DOHH2 (cell line): ENCODE results near the gene APC.
"Not testable (repeated sequence)": the region's sequence is repeated elsewhere in the genome, so short reads cannot be mapped to it uniquely, and the experiment has no call there.

ENCODE experiments used
- H3F3A ChIP-seq: fragments of 200-600 bp; sonication (generic), shearing (Covaris generic); 2 replicates; pipeline ENCODE4 v1.6.0; 2016; ENCODE audit warnings: antibody characterized with exemption, mild to moderate bottlenecking; ENCODE audit not compliant: control insufficient read depth, insufficient read depth
- H3K27ac ChIP-seq: fragments of 200-600 bp; sonication (generic); 2 replicates; pipeline ENCODE4 v1.5.1; 2014; ENCODE audit warnings: low read depth, mild to moderate bottlenecking, low read length, moderate library complexity
- H3K27me3 ChIP-seq: fragments of 200-600 bp; sonication (generic); 2 replicates; pipeline ENCODE4 v1.6.1; 2014; ENCODE audit warnings: mild to moderate bottlenecking, low read length, mixed read lengths; ENCODE audit not compliant: control insufficient read depth
- H3K36me3 ChIP-seq: fragments of 200-600 bp; sonication (generic); 2 replicates; pipeline ENCODE4 v1.6.1; 2014; ENCODE audit warnings: mild to moderate bottlenecking, low read length, moderate library complexity, mixed read lengths; ENCODE audit not compliant: control insufficient read depth
- H3K4me1 ChIP-seq: fragments of 200-600 bp; sonication (generic); 2 replicates; pipeline ENCODE4 v1.6.1; 2014; ENCODE audit warnings: mild to moderate bottlenecking, low read length, mixed read lengths; ENCODE audit not compliant: control insufficient read depth
- H3K4me2 ChIP-seq: fragments of 200-600 bp; sonication (generic); 2 replicates; pipeline ENCODE4 v1.6.0; 2014; ENCODE audit warnings: mild to moderate bottlenecking, low read length, moderate library complexity
- H3K4me3 ChIP-seq: fragments of 200-600 bp; sonication (generic); 2 replicates; pipeline ENCODE4 v1.5.1; 2014; ENCODE audit warnings: mild to moderate bottlenecking, low read length, mixed read lengths
- H3K79me2 ChIP-seq: fragments of 200-600 bp; sonication (generic); 2 replicates; pipeline ENCODE4 v1.6.1; 2014; ENCODE audit warnings: mild to moderate bottlenecking, low read length, mixed read lengths; ENCODE audit not compliant: control insufficient read depth
- H3K9me2 ChIP-seq: fragments of 200-600 bp; sonication (generic); replicated peaks from 2 replicates; pipeline ENCODE4 v1.6.1; 2014; ENCODE audit warnings: mild to moderate bottlenecking, low read length, mixed read lengths; ENCODE audit not compliant: control insufficient read depth
- H3K9me3 ChIP-seq: fragments of 200-600 bp; sonication (generic); 2 replicates; pipeline ENCODE4 v1.6.1; 2014; ENCODE audit warnings: antibody characterized with exemption, low read length, mixed read lengths; ENCODE audit not compliant: control insufficient read depth, insufficient read depth
- H4K20me1 ChIP-seq: fragments of 200-600 bp; sonication (generic); 2 replicates; pipeline ENCODE4 v1.6.0; 2014; ENCODE audit warnings: low read depth, mild to moderate bottlenecking, antibody characterized with exemption, low read length, moderate library complexity; ENCODE audit not compliant: control insufficient read depth, insufficient read depth
- EZH2phosphoT487 ChIP-seq: fragments of 200-600 bp; sonication (generic); IDR thresholded peaks from 2 replicates; pipeline ENCODE4 v1.6.1; 2017; ENCODE audit warnings: borderline replicate concordance, mild to moderate bottlenecking, antibody characterized with exemption, low read length, moderate library complexity, mixed read lengths
- TF ChIP-seq, protein P1 (sequence below): fragments of 200-600 bp; sonication (generic); IDR thresholded peaks from one replicate; pipeline ENCODE4 v1.5.1; 2014; ENCODE audit warnings: antibody characterized with exemption, mild to moderate bottlenecking, low read depth, low read length; ENCODE audit not compliant: poor library complexity, severe bottlenecking

The APC gene

DNA sequence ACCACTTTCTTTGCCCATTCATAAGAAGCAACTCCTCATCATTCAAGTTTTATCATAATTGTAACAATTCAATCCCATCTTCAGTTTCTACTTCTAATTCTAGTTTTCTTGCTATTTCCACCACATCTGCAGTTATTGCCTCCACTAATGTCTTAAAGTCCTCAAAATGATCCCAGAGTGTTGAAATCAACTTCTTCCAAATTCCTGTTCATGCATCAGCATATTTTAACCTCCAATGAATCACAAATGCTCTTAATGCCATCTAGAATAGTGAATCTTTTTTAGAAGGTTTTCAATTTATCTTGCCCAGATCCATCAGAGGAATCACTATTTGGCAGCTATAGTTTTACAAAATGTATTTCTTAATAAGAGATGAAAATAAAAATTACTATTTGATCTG lies 120.2 kb downstream of the APC start:
- Histone ChIP-seq H3K4me1 (peaks cover 18% of the 10 kb centered on the region), H3K4me3 (no peak overlapping the region), H3F3A (no peaks in the 10 kb centered on the region), H3K27ac (no peak overlapping the region), H3K27me3 (no peaks in the 10 kb centered on the region), H4K20me1 (no peaks in the 10 kb centered on the region; the same call in 1 of the 2 replicates), H3K79me2 (peaks cover 24% of the 10 kb centered on the region), H3K36me3 (peaks cover 13% of the 10 kb centered on the region), H3K4me2 (no peak overlapping the region), H3K9me3 (peaks cover 5% of the 10 kb centered on the region; the same call in 1 of the 2 replicates), H3K9me2 (no peaks in the 10 kb centered on the region)
- TF ChIP-seq, protein P1, sequence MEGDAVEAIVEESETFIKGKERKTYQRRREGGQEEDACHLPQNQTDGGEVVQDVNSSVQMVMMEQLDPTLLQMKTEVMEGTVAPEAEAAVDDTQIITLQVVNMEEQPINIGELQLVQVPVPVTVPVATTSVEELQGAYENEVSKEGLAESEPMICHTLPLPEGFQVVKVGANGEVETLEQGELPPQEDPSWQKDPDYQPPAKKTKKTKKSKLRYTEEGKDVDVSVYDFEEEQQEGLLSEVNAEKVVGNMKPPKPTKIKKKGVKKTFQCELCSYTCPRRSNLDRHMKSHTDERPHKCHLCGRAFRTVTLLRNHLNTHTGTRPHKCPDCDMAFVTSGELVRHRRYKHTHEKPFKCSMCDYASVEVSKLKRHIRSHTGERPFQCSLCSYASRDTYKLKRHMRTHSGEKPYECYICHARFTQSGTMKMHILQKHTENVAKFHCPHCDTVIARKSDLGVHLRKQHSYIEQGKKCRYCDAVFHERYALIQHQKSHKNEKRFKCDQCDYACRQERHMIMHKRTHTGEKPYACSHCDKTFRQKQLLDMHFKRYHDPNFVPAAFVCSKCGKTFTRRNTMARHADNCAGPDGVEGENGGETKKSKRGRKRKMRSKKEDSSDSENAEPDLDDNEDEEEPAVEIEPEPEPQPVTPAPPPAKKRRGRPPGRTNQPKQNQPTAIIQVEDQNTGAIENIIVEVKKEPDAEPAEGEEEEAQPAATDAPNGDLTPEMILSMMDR, result no peak
- no peak for TF ChIP-seq EZH2phosphoT487

DNA sequence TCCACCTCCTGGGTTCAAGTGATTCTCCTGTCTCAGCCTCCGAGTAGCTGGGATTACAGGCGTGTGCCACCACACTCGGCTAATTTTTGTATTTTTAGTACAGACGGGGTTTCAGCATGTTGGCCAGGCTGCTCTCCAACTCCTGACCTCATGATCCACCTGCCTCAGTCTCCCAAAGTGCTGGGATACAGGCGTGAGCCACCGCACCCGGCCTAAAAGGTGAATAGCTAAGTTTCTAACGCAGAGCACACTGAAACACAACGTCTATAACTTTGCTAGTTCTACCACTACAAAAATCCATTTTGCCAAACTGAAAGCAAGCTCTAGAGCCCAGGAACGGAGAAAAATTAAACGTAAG lies 122.9 kb downstream of the APC start:
- Histone ChIP-seq H3K4me1 (peaks cover 26% of the 10 kb centered on the region), H3K79me2 (peaks cover 47% of the 10 kb centered on the region), H3K27ac (peak overlapping the region; percentile 44), H3K4me3 (peak overlapping the region; percentile 94), H3K36me3 (peaks cover 40% of the 10 kb centered on the region), H3K4me2 (peak overlapping the region; percentile 96)
- H3K27me3 ChIP-seq, H3K9me3 ChIP-seq, H3K9me2 ChIP-seq, H4K20me1 ChIP-seq, H3F3A ChIP-seq: not testable (repeated sequence)

DNA sequence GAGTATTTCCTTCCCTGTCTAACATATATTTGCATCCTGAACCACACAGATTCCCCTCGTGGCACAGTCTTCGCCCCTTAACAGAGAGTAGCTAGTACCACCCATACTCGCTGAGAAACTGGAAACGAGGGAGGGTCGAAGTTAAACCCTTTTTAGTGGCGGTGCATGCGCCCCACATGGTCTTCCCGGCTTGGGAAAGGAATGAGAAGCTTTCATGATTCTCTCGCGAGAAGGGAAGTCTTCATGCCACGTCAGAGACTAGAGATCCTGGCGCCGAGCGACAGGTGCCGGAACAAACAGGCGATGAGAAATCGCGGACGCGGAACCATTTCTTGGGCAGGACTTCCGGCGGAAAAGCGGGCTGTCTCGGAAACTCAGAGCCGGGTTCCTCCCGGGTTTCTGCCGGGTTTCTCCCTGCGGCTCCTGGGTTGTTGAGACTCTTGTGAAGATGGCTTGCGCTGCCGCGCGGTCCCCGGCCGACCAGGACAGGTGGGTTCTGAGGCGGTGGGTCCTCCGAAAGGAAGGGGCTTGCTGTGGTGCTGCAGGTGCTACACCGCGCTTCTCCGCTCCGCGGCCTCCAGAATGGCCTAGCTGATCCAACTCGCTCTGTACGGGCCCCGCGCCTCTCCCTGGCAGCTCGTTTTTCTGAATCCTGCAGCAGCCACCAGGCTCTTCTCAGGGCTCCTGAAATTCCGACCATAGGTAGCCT lies 123.4 kb downstream of the APC start, which contains the start of gene SRP19:
Gene SRP19, plus strand, starts transcription at position 359 of the 709 bp plus-strand sequence. Its CDS starts 90 bp downstream, at position 449.
- Histone ChIP-seq H3K9me3 (peaks cover 5% of the 10 kb centered on the region; the same call in 1 of the 2 replicates), H3K27ac (peak within 1 kb of the TSS; percentile 44), H3K79me2 (peaks cover 47% of the 10 kb centered on the region)

DNA sequence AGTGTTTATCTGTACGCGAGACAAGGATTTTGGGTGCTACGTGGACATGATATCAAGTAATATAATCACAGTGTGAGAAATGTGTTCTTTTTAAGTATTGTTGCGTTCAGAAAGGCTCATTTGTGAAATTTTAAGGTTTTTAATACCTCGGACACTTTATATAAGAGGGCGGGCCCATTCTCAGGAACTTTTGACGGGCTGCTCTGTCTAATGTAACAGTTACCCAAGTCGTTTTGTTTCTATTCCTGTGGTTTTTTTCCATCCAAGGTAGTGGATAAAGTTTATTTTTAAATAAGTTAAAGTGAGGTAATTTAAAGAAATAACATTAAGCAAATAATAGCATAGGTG lies 123.9 kb downstream of the APC start:
- Histone ChIP-seq H3K36me3 (peaks cover 49% of the 10 kb centered on the region), H3K27me3 (no peaks in the 10 kb centered on the region), H3K27ac (peak overlapping the region; percentile 44), H3K4me1 (peaks cover 26% of the 10 kb centered on the region), H4K20me1 (no peaks in the 10 kb centered on the region; the same call in 1 of the 2 replicates), H3K4me2 (peak overlapping the region; percentile 96), H3K79me2 (peaks cover 47% of the 10 kb centered on the region), H3K4me3 (peak overlapping the region; percentile 94), H3F3A (no peaks in the 10 kb centered on the region), H3K9me2 (no peaks in the 10 kb centered on the region), H3K9me3 (peaks cover 5% of the 10 kb centered on the region; the same call in 1 of the 2 replicates)
- no peak for TF ChIP-seq EZH2phosphoT487
- TF ChIP-seq, protein P1, result no peak

More for the DNA sequence above, 123.4 kb downstream of the APC start, which contains the start of gene SRP19:
- peaks cover 26% of the 10 kb centered on the region for H3K4me1 ChIP-seq
- no peaks in the 10 kb centered on the region for H3K9me2 ChIP-seq
- no peaks in the 10 kb centered on the region for H3K27me3 ChIP-seq
- no peaks in the 10 kb centered on the region for H3F3A ChIP-seq
- H3K4me3 ChIP-seq, result peak within 1 kb of the TSS; percentile 94
- H3K36me3 ChIP-seq, result peaks cover 44% of the 10 kb centered on the region
- H4K20me1 ChIP-seq, result no peaks in the 10 kb centered on the region; the same call in 1 of the 2 replicates
- H3K4me2 ChIP-seq, result peak within 1 kb of the TSS; percentile 96
- TF ChIP-seq, protein P1, result no peak
- TF ChIP-seq EZH2phosphoT487, result no peak
